H1 (cell line): ENCODE results near the gene TRAPPC6A. TPM values are rescaled to one million over a fixed set of nuclear protein-coding genes. Genes with fewer than 3 reads are reported as not detected.

Experiments
- CTCF ChIA-PET: fragments of 300-600 bp; sonication (Branson Sonifier 250); formaldehyde crosslinking; loops from one replicate; lab custom pipeline; 2021; ENCODE audit not compliant: partially characterized antibody; lab: Charles Lee
- POLR2A ChIA-PET: fragments of 300-600 bp; sonication (Branson Sonifier 250); formaldehyde crosslinking; loops from one replicate; lab custom pipeline; 2021; ENCODE audit warnings: inconsistent platforms; ENCODE audit not compliant: partially characterized antibody; lab: Charles Lee
- DNase-seq, 2 experiments: peaks; one replicate each; pipeline versions ENCODE4 v3.0.0 to v3.0.0-alpha.2; 2010 to 2022; ENCODE audit warnings: low spot score in 2 of 2, low read depth in 1 of 2, mixed read lengths in 1 of 2
- FAIRE-seq: peaks from 2 replicates; lab custom pipeline; 2011; peaks lifted over from hg19 to GRCh38; lab: Jason Lieb, UNC
- H2AFZ ChIP-seq: 2 replicates; pipeline ENCODE4 v1.8.1; 2012; ENCODE audit warnings: low read length, inconsistent platforms
- H2AK5ac ChIP-seq: 2 replicates; pipeline ENCODE4 v1.6.1; 2013; ENCODE audit warnings: low read depth, low read length
- H2BK120ac ChIP-seq: replicated peaks from 2 replicates; pipeline ENCODE3; 2013; ENCODE audit warnings: low read depth, low read length, inconsistent platforms
- H2BK12ac ChIP-seq: 2 replicates; pipeline ENCODE4 v1.6.1; 2013; ENCODE audit warnings: low read depth, low read length
- H2BK15ac ChIP-seq: 2 replicates; pipeline ENCODE4 v1.6.1; 2013; ENCODE audit warnings: low read length
- H2BK20ac ChIP-seq: 2 replicates; pipeline ENCODE4 v1.6.1; 2013; ENCODE audit warnings: low read length
- H2BK5ac ChIP-seq: 2 replicates; pipeline ENCODE4 v1.6.1; 2013; ENCODE audit warnings: low read depth, low read length
- H3K14ac ChIP-seq: 2 replicates; pipeline ENCODE4 v1.6.1; 2013; ENCODE audit warnings: inconsistent platforms; ENCODE audit not compliant: insufficient read length
- H3K18ac ChIP-seq: 2 replicates; pipeline ENCODE4 v1.6.1; 2013; ENCODE audit warnings: low read length; ENCODE audit errors: extremely low read depth
- H3K23ac ChIP-seq: 2 replicates; pipeline ENCODE4 v1.6.1; 2013; ENCODE audit warnings: inconsistent platforms; ENCODE audit not compliant: insufficient read length
- H3K23me2 ChIP-seq: 2 replicates; pipeline ENCODE4 v1.6.1; 2013; ENCODE audit warnings: low read depth, low read length
- H3K27ac ChIP-seq: 2 replicates; pipeline ENCODE4 v1.6.1; 2011; ENCODE audit warnings: low read depth, low read length, inconsistent platforms
- H3K27me3 ChIP-seq, 4 experiments: replicated peaks in 1 of 4; 1 replicate in 1 of 4; 2 replicates in 3 of 4; pipeline versions ENCODE4 v1.6.1 to v1.8.1; 2011 to 2013; ENCODE audit warnings: low read length in 3 of 4, mild to moderate bottlenecking in 3 of 4, inconsistent platforms in 2 of 4, mixed read lengths in 2 of 4, moderate library complexity in 1 of 4; ENCODE audit not compliant: control insufficient read depth in 3 of 4, insufficient read depth in 3 of 4; ENCODE audit errors: extremely low read depth in 1 of 4
- H3K36me3 ChIP-seq, 4 experiments: 2 replicates each; pipeline versions ENCODE4 v1.6.1 to v1.8.1; 2011 to 2013; ENCODE audit warnings: mild to moderate bottlenecking in 4 of 4, low read length in 3 of 4, moderate library complexity in 2 of 4, control low read depth in 1 of 4, inconsistent platforms in 1 of 4; ENCODE audit not compliant: insufficient read depth in 4 of 4, control insufficient read depth in 2 of 4
- H3K4ac ChIP-seq: replicated peaks from 2 replicates; pipeline ENCODE3; 2013; ENCODE audit warnings: low read length, low read depth, mixed read lengths, inconsistent platforms; ENCODE audit not compliant: insufficient read length
- H3K4me1 ChIP-seq, 4 experiments: replicated peaks in 1 of 4; 1 replicate in 1 of 4; 2 replicates in 3 of 4; pipeline versions ENCODE4 v1.6.1 to v1.8.1; 2011 to 2013; ENCODE audit warnings: low read length in 3 of 4, inconsistent platforms in 2 of 4, mixed read lengths in 1 of 4; ENCODE audit not compliant: insufficient read depth in 4 of 4, control insufficient read depth in 3 of 4
- H3K4me2 ChIP-seq, 2 experiments: 2 replicates each; pipeline versions ENCODE4 v1.6.1 to v1.8.1; 2011 to 2013; ENCODE audit warnings: low read depth in 2 of 2, low read length in 2 of 2, control low read depth in 1 of 2, inconsistent platforms in 1 of 2, mild to moderate bottlenecking in 1 of 2; ENCODE audit not compliant: insufficient read depth in 1 of 2
- H3K4me3 ChIP-seq, 4 experiments: fragments of 200-600, 300-600 bp in 1 of 4; sonication (generic), shearing (Covaris generic), sonication (Bioruptor Twin) in 1 of 4; 2 replicates each; pipeline versions ENCODE4 v1.5.1 to v1.8.1; 2011 to 2016; ENCODE audit warnings: low read length in 4 of 4, low read depth in 3 of 4, control low read depth in 2 of 4, inconsistent platforms in 2 of 4, mild to moderate bottlenecking in 2 of 4, mixed read lengths in 1 of 4, moderate library complexity in 1 of 4; ENCODE audit not compliant: insufficient read depth in 2 of 4; ENCODE audit errors: extremely low read depth in 1 of 4
- H3K56ac ChIP-seq: replicated peaks from 2 replicates; pipeline ENCODE3; 2013; ENCODE audit warnings: low read depth, mild to moderate bottlenecking, mixed read lengths, low read length, inconsistent platforms; ENCODE audit not compliant: insufficient read length
- H3K79me1 ChIP-seq: 2 replicates; pipeline ENCODE4 v1.6.1; 2013; ENCODE audit warnings: low read depth, low read length, control low read depth
- H3K79me2 ChIP-seq, 2 experiments: 2 replicates each; pipeline versions ENCODE4 v1.6.1 to v1.8.1; 2012 to 2013; ENCODE audit warnings: low read length in 2 of 2, mild to moderate bottlenecking in 2 of 2, inconsistent platforms in 1 of 2; ENCODE audit not compliant: insufficient read depth in 2 of 2, control insufficient read depth in 1 of 2
- H3K9ac ChIP-seq, 4 experiments: replicated peaks in 1 of 4; 1 replicate in 1 of 4; 2 replicates in 3 of 4; pipeline versions ENCODE4 v1.6.1 to v1.8.1; 2011 to 2013; ENCODE audit warnings: low read depth in 3 of 4, low read length in 3 of 4, control low read depth in 2 of 4, mild to moderate bottlenecking in 2 of 4, moderate library complexity in 2 of 4, inconsistent platforms in 1 of 4; ENCODE audit errors: extremely low read depth in 1 of 4
- H3K9me3 ChIP-seq, 2 experiments: 2 replicates each; pipeline versions ENCODE4 v1.6.1 to v1.8.1; 2012 to 2013; ENCODE audit warnings: mild to moderate bottlenecking in 2 of 2, moderate library complexity in 2 of 2, control low read depth in 1 of 2, inconsistent platforms in 1 of 2, low read depth in 1 of 2, low read length in 1 of 2, mixed read lengths in 1 of 2; ENCODE audit not compliant: insufficient read depth in 2 of 2
- H4K20me1 ChIP-seq, 2 experiments: replicated peaks in 1 of 2; 2 replicates each; pipeline versions ENCODE3 to v1.8.1; 2011 to 2013; ENCODE audit warnings: inconsistent platforms in 2 of 2, low read length in 2 of 2, mild to moderate bottlenecking in 1 of 2; ENCODE audit not compliant: insufficient read depth in 2 of 2, control insufficient read depth in 1 of 2
- H4K5ac ChIP-seq: 2 replicates; pipeline ENCODE4 v1.6.1; 2013; ENCODE audit warnings: low read length, low read depth, mixed read lengths, inconsistent platforms; ENCODE audit not compliant: insufficient read length
- H4K8ac ChIP-seq: 2 replicates; pipeline ENCODE4 v1.8.0; 2013; ENCODE audit warnings: mild to moderate bottlenecking, moderate library complexity, low read length, inconsistent platforms; ENCODE audit not compliant: insufficient read depth; ENCODE audit errors: extremely low read depth
- H4K91ac ChIP-seq: replicated peaks from 2 replicates; pipeline ENCODE3; 2013; ENCODE audit warnings: low read length, mixed read lengths, inconsistent platforms; ENCODE audit not compliant: insufficient read length
- CHD2 ChIP-seq: IDR thresholded peaks from 2 replicates; pipeline ENCODE4 v1.6.1; 2012; ENCODE audit warnings: low read length, improper control_type of control experiment
- EP300 ChIP-seq, 2 experiments: IDR thresholded peaks; 1 replicate in 1 of 2; 2 replicates in 1 of 2; pipeline ENCODE4 v1.6.1; 2011 to 2012; ENCODE audit warnings: low read depth in 2 of 2, low read length in 2 of 2, mild to moderate bottlenecking in 2 of 2, borderline replicate concordance in 1 of 2, inconsistent platforms in 1 of 2, moderate library complexity in 1 of 2
- JUN ChIP-seq: IDR thresholded peaks from 2 replicates; pipeline ENCODE4 v1.6.1; 2011; ENCODE audit warnings: low read depth, mild to moderate bottlenecking, improper control_type of control experiment, low read length
- RFX5 ChIP-seq: IDR thresholded peaks from 2 replicates; pipeline ENCODE4 v1.6.1; 2011; ENCODE audit warnings: low read depth, low read length, improper control_type of control experiment, borderline replicate concordance
- SRF ChIP-seq: IDR thresholded peaks from 2 replicates; pipeline ENCODE4 v1.6.1; 2011; ENCODE audit warnings: mild to moderate bottlenecking, low read depth, low read length, moderate library complexity
- WGBS, 2 experiments: shearing (Covaris generic) in 1 of 2; methylation state at CpG; one replicate each; pipeline versions ENCODE4 v1.1.6 to v1.1.7; 2013 to 2015; ENCODE audit warnings: low lambda C conversion rate in 2 of 2, mixed read lengths in 2 of 2, inconsistent platforms in 1 of 2, low coverage in 1 of 2, missing lambda C conversion rate in 1 of 2; ENCODE audit not compliant: insufficient replicate concordance in 2 of 2, insufficient coverage in 1 of 2, insufficient read length in 1 of 2; ENCODE audit errors: extremely low coverage in 1 of 2, missing lambda C conversion rate in 1 of 2; 5-methylcytosine and 5-hydroxymethylcytosine counted together
- polyA plus RNA-seq, 7 experiments: library from polyadenylated mRNA; depleted of rRNA in 3 of 7; stranded (reverse) in 5 of 7; unstranded in 2 of 7; fragments of >200 nt in 5 of 7; fragments of 200-250 nt in 2 of 7; gene quantifications; 1 replicate in 5 of 7; 2 replicates in 1 of 7; 4 replicates in 1 of 7; pipeline versions ENCODE4 v1.2.1 to v1.2.3, GENCODE V29; 2011 to 2013; ENCODE audit warnings: missing spikeins in 2 of 7, mixed read lengths in 2 of 7
- total RNA-seq: library from RNA; stranded (reverse); fragmentation: NEBNext Ultra II Directional; extraction: Animal tissue kit (Norgen Biotek cat#: 25700); gene quantifications from 2 replicates; pipeline ENCODE4 v1.2.1, GENCODE V29; 2021
- TF ChIP-seq, protein P1 (sequence below): IDR thresholded peaks from 2 replicates; pipeline ENCODE4 v1.6.1; 2012; ENCODE audit warnings: inconsistent platforms
- TF ChIP-seq, protein P2 (sequence below): IDR thresholded peaks from 2 replicates; pipeline ENCODE4 v1.6.1; 2011; ENCODE audit warnings: low read length, improper control_type of control experiment

The TRAPPC6A gene
- total and polyA plus RNA-seq, 2 of the 8 experiments (the other 6 are each of a cell fraction or from before 2014, with no cell fraction given): 31.8 to 130 TPM

DNA sequence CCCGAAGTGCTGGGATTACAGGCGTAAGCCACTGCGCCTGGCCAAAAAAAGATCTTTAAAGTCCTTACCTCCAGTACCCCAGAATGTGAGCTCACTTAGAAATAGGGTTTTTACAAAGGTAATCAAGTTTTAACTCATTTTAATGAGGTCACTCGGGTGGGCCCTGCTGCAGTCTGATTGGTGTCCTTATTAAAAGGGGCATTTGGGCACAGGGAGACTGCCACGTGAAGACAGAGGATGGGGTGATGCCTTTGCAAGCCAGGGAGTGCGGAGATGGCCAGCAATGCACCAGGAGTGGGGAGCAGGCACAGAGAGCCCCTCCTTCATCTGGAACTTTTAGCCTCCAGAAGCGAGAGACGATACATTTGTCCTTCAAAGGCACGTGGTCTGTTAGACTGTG is 28.9 kb downstream of the TRAPPC6A start:
- Histone ChIP-seq H3K56ac (no peak overlapping the region), H2BK12ac (no peak overlapping the region), H2BK120ac (no peak overlapping the region), H3K18ac (no peak overlapping the region), H2BK15ac (no peak overlapping the region), H4K8ac (no peak overlapping the region), H3K23ac (no peak overlapping the region), H3K14ac (no peak overlapping the region), H3K36me3 (peaks cover 0 to 13% (median 0%) of the 10 kb centered on the region in 4 experiments; a peak in 2 of 8 replicates), H3K4me3 (no peak overlapping the region), H4K91ac (no peak overlapping the region), H3K23me2 (peaks cover 9% of the 10 kb centered on the region; the same call in 1 of the 2 replicates), H4K5ac (no peak overlapping the region), H2AFZ (no peak overlapping the region), H3K4me1 (peaks cover 0 to 13% (median 3%) of the 10 kb centered on the region in 4 experiments; a peak in 6 of 7 replicates), H3K27ac (no peak overlapping the region), H3K9me3 (peaks cover 0 to 8% of the 10 kb centered on the region in 2 experiments; a peak in 1 of 4 replicates), H4K20me1 (peaks cover 0 to 18% of the 10 kb centered on the region in 2 experiments), H3K9ac (no peak overlapping the region), H2AK5ac (no peak overlapping the region), H3K79me1 (no peaks in the 10 kb centered on the region; the same call in 1 of the 2 replicates), H2BK5ac (no peak overlapping the region), H3K79me2 (no peaks in the 10 kb centered on the region), H3K4ac (no peak overlapping the region), H2BK20ac (no peak overlapping the region), H3K4me2 (no peak overlapping the region), H3K27me3 (peaks cover 13 to 32% (median 30%) of the 10 kb centered on the region in 4 experiments)
- TF ChIP-seq JUN (no peak), RFX5 (no peak), CHD2 (no peak), EP300 (IDR thresholded peaks at IDR 0.05; ENCODE audit: borderline replicate concordance in 1 of 2, low read depth in 2 of 2, low read length in 2 of 2) (no peak), SRF (no peak)
- TF ChIP-seq, protein P1, sequence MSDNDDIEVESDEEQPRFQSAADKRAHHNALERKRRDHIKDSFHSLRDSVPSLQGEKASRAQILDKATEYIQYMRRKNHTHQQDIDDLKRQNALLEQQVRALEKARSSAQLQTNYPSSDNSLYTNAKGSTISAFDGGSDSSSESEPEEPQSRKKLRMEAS: no peak
- TF ChIP-seq, protein P2, sequence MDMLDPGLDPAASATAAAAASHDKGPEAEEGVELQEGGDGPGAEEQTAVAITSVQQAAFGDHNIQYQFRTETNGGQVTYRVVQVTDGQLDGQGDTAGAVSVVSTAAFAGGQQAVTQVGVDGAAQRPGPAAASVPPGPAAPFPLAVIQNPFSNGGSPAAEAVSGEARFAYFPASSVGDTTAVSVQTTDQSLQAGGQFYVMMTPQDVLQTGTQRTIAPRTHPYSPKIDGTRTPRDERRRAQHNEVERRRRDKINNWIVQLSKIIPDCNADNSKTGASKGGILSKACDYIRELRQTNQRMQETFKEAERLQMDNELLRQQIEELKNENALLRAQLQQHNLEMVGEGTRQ: no peak
- ChIA-PET CTCF (interaction anchor here (0.6 to 5.5 kb wide), 21 partner anchors 9 to 657 kb away, joined by 3 to 32 read pairs (median 4); partner anchors contain the start of genes EXOC3L2 and NKPD1), POLR2A (interaction anchor here (0.6 to 3.2 kb wide), 10 partner anchors 9 to 74 kb away, joined by 3 to 20 read pairs (median 3); partner anchors contain the start of gene NKPD1)
- no peak for DNase-seq
- FAIRE-seq: no peak
- WGBS, 2 experiments: 88% methylated on average over 9 of the region's 9 CpGs; no CpG with 5 or more reads in 1 of the 2 experiments
